H1 (cell line): Measurements from ENCODE around the gene EIF4A3. TPM values are rescaled to one million over a fixed set of nuclear protein-coding genes. Genes with fewer than 3 reads are reported as not detected.

Experiments
- CTCF ChIA-PET: fragments of 300-600 bp; sonication (Branson Sonifier 250); formaldehyde crosslinking; loops from one replicate; lab custom pipeline; 2021; ENCODE audit not compliant: partially characterized antibody; lab: Charles Lee
- POLR2A ChIA-PET: fragments of 300-600 bp; sonication (Branson Sonifier 250); formaldehyde crosslinking; loops from one replicate; lab custom pipeline; 2021; ENCODE audit warnings: inconsistent platforms; ENCODE audit not compliant: partially characterized antibody; lab: Charles Lee
- DNase-seq, 2 experiments: peaks; one replicate each; pipeline versions ENCODE4 v3.0.0 to v3.0.0-alpha.2; 2010 to 2022; ENCODE audit warnings: low spot score in 2 of 2, low read depth in 1 of 2, mixed read lengths in 1 of 2
- FAIRE-seq: peaks from 2 replicates; lab custom pipeline; 2011; peaks lifted over from hg19 to GRCh38; lab: Jason Lieb, UNC
- H2AFZ ChIP-seq: 2 replicates; pipeline ENCODE4 v1.8.1; 2012; ENCODE audit warnings: low read length, inconsistent platforms
- H2AK5ac ChIP-seq: 2 replicates; pipeline ENCODE4 v1.6.1; 2013; ENCODE audit warnings: low read depth, low read length
- H2BK120ac ChIP-seq: replicated peaks from 2 replicates; pipeline ENCODE3; 2013; ENCODE audit warnings: low read depth, low read length, inconsistent platforms
- H2BK12ac ChIP-seq: 2 replicates; pipeline ENCODE4 v1.6.1; 2013; ENCODE audit warnings: low read depth, low read length
- H2BK15ac ChIP-seq: 2 replicates; pipeline ENCODE4 v1.6.1; 2013; ENCODE audit warnings: low read length
- H2BK20ac ChIP-seq: 2 replicates; pipeline ENCODE4 v1.6.1; 2013; ENCODE audit warnings: low read length
- H2BK5ac ChIP-seq: 2 replicates; pipeline ENCODE4 v1.6.1; 2013; ENCODE audit warnings: low read depth, low read length
- H3K14ac ChIP-seq: 2 replicates; pipeline ENCODE4 v1.6.1; 2013; ENCODE audit warnings: inconsistent platforms; ENCODE audit not compliant: insufficient read length
- H3K18ac ChIP-seq: 2 replicates; pipeline ENCODE4 v1.6.1; 2013; ENCODE audit warnings: low read length; ENCODE audit errors: extremely low read depth
- H3K23ac ChIP-seq: 2 replicates; pipeline ENCODE4 v1.6.1; 2013; ENCODE audit warnings: inconsistent platforms; ENCODE audit not compliant: insufficient read length
- H3K23me2 ChIP-seq: 2 replicates; pipeline ENCODE4 v1.6.1; 2013; ENCODE audit warnings: low read depth, low read length
- H3K27ac ChIP-seq: 2 replicates; pipeline ENCODE4 v1.6.1; 2011; ENCODE audit warnings: low read depth, low read length, inconsistent platforms
- H3K27me3 ChIP-seq, 4 experiments: replicated peaks in 1 of 4; 1 replicate in 1 of 4; 2 replicates in 3 of 4; pipeline versions ENCODE4 v1.6.1 to v1.8.1; 2011 to 2013; ENCODE audit warnings: low read length in 3 of 4, mild to moderate bottlenecking in 3 of 4, inconsistent platforms in 2 of 4, mixed read lengths in 2 of 4, moderate library complexity in 1 of 4; ENCODE audit not compliant: control insufficient read depth in 3 of 4, insufficient read depth in 3 of 4; ENCODE audit errors: extremely low read depth in 1 of 4
- H3K36me3 ChIP-seq, 4 experiments: 2 replicates each; pipeline versions ENCODE4 v1.6.1 to v1.8.1; 2011 to 2013; ENCODE audit warnings: mild to moderate bottlenecking in 4 of 4, low read length in 3 of 4, moderate library complexity in 2 of 4, control low read depth in 1 of 4, inconsistent platforms in 1 of 4; ENCODE audit not compliant: insufficient read depth in 4 of 4, control insufficient read depth in 2 of 4
- H3K4ac ChIP-seq: replicated peaks from 2 replicates; pipeline ENCODE3; 2013; ENCODE audit warnings: low read length, low read depth, mixed read lengths, inconsistent platforms; ENCODE audit not compliant: insufficient read length
- H3K4me1 ChIP-seq, 4 experiments: replicated peaks in 1 of 4; 1 replicate in 1 of 4; 2 replicates in 3 of 4; pipeline versions ENCODE4 v1.6.1 to v1.8.1; 2011 to 2013; ENCODE audit warnings: low read length in 3 of 4, inconsistent platforms in 2 of 4, mixed read lengths in 1 of 4; ENCODE audit not compliant: insufficient read depth in 4 of 4, control insufficient read depth in 3 of 4
- H3K4me2 ChIP-seq, 2 experiments: 2 replicates each; pipeline versions ENCODE4 v1.6.1 to v1.8.1; 2011 to 2013; ENCODE audit warnings: low read depth in 2 of 2, low read length in 2 of 2, control low read depth in 1 of 2, inconsistent platforms in 1 of 2, mild to moderate bottlenecking in 1 of 2; ENCODE audit not compliant: insufficient read depth in 1 of 2
- H3K4me3 ChIP-seq, 4 experiments: fragments of 200-600, 300-600 bp in 1 of 4; sonication (generic), shearing (Covaris generic), sonication (Bioruptor Twin) in 1 of 4; 2 replicates each; pipeline versions ENCODE4 v1.5.1 to v1.8.1; 2011 to 2016; ENCODE audit warnings: low read length in 4 of 4, low read depth in 3 of 4, control low read depth in 2 of 4, inconsistent platforms in 2 of 4, mild to moderate bottlenecking in 2 of 4, mixed read lengths in 1 of 4, moderate library complexity in 1 of 4; ENCODE audit not compliant: insufficient read depth in 2 of 4; ENCODE audit errors: extremely low read depth in 1 of 4
- H3K56ac ChIP-seq: replicated peaks from 2 replicates; pipeline ENCODE3; 2013; ENCODE audit warnings: low read depth, mild to moderate bottlenecking, mixed read lengths, low read length, inconsistent platforms; ENCODE audit not compliant: insufficient read length
- H3K79me1 ChIP-seq: 2 replicates; pipeline ENCODE4 v1.6.1; 2013; ENCODE audit warnings: low read depth, low read length, control low read depth
- H3K79me2 ChIP-seq, 2 experiments: 2 replicates each; pipeline versions ENCODE4 v1.6.1 to v1.8.1; 2012 to 2013; ENCODE audit warnings: low read length in 2 of 2, mild to moderate bottlenecking in 2 of 2, inconsistent platforms in 1 of 2; ENCODE audit not compliant: insufficient read depth in 2 of 2, control insufficient read depth in 1 of 2
- H3K9ac ChIP-seq, 4 experiments: replicated peaks in 1 of 4; 1 replicate in 1 of 4; 2 replicates in 3 of 4; pipeline versions ENCODE4 v1.6.1 to v1.8.1; 2011 to 2013; ENCODE audit warnings: low read depth in 3 of 4, low read length in 3 of 4, control low read depth in 2 of 4, mild to moderate bottlenecking in 2 of 4, moderate library complexity in 2 of 4, inconsistent platforms in 1 of 4; ENCODE audit errors: extremely low read depth in 1 of 4
- H3K9me3 ChIP-seq, 2 experiments: 2 replicates each; pipeline versions ENCODE4 v1.6.1 to v1.8.1; 2012 to 2013; ENCODE audit warnings: mild to moderate bottlenecking in 2 of 2, moderate library complexity in 2 of 2, control low read depth in 1 of 2, inconsistent platforms in 1 of 2, low read depth in 1 of 2, low read length in 1 of 2, mixed read lengths in 1 of 2; ENCODE audit not compliant: insufficient read depth in 2 of 2
- H4K20me1 ChIP-seq, 2 experiments: replicated peaks in 1 of 2; 2 replicates each; pipeline versions ENCODE3 to v1.8.1; 2011 to 2013; ENCODE audit warnings: inconsistent platforms in 2 of 2, low read length in 2 of 2, mild to moderate bottlenecking in 1 of 2; ENCODE audit not compliant: insufficient read depth in 2 of 2, control insufficient read depth in 1 of 2
- H4K5ac ChIP-seq: 2 replicates; pipeline ENCODE4 v1.6.1; 2013; ENCODE audit warnings: low read length, low read depth, mixed read lengths, inconsistent platforms; ENCODE audit not compliant: insufficient read length
- H4K8ac ChIP-seq: 2 replicates; pipeline ENCODE4 v1.8.0; 2013; ENCODE audit warnings: mild to moderate bottlenecking, moderate library complexity, low read length, inconsistent platforms; ENCODE audit not compliant: insufficient read depth; ENCODE audit errors: extremely low read depth
- H4K91ac ChIP-seq: replicated peaks from 2 replicates; pipeline ENCODE3; 2013; ENCODE audit warnings: low read length, mixed read lengths, inconsistent platforms; ENCODE audit not compliant: insufficient read length
- ASH2L ChIP-seq: fragments of 200-600, 300-600 bp; sonication (generic); IDR thresholded peaks from one replicate; pipeline ENCODE4 v1.7.1; 2017; ENCODE audit warnings: low read length
- EGR1 ChIP-seq: IDR thresholded peaks from 2 replicates; pipeline ENCODE4 v1.6.1; 2011; ENCODE audit warnings: low read depth, low read length, borderline replicate concordance
- EZH2 ChIP-seq: fragments of 200-600 bp; sonication (generic); IDR thresholded peaks from 2 replicates; pipeline ENCODE4 v1.7.1; 2012; ENCODE audit warnings: low read depth, mild to moderate bottlenecking, moderate library complexity, low read length, inconsistent platforms; ENCODE audit not compliant: severe bottlenecking
- FOSL1 ChIP-seq: IDR thresholded peaks from 2 replicates; pipeline ENCODE4 v1.6.1; 2011; ENCODE audit warnings: mild to moderate bottlenecking, low read depth, low read length, moderate library complexity; ENCODE audit not compliant: insufficient read depth
- HDAC2 ChIP-seq, 2 experiments: fragments of 300-600 bp in 1 of 2; sonication (generic) in 1 of 2; IDR thresholded peaks; 2 replicates each; pipeline ENCODE4 v1.6.1; 2011 to 2012; ENCODE audit warnings: low read depth in 2 of 2, low read length in 2 of 2, mild to moderate bottlenecking in 2 of 2, moderate library complexity in 2 of 2, borderline replicate concordance in 1 of 2, inconsistent platforms in 1 of 2
- NANOG ChIP-seq: IDR thresholded peaks from 2 replicates; pipeline ENCODE4 v1.6.1; 2011; ENCODE audit warnings: low read length, low read depth, mild to moderate bottlenecking, inconsistent platforms; ENCODE audit not compliant: insufficient read depth, poor library complexity, severe bottlenecking
- PHF8 ChIP-seq: fragments of 200-600 bp; sonication (generic); conservative IDR thresholded peaks from 2 replicates; pipeline ENCODE4 v1.7.1; 2012; ENCODE audit warnings: low read depth, mild to moderate bottlenecking, inconsistent platforms, low read length, moderate library complexity
- RFX5 ChIP-seq: IDR thresholded peaks from 2 replicates; pipeline ENCODE4 v1.6.1; 2011; ENCODE audit warnings: low read depth, low read length, improper control_type of control experiment, borderline replicate concordance
- SP4 ChIP-seq: IDR thresholded peaks from 2 replicates; pipeline ENCODE4 v1.6.1; 2012; ENCODE audit warnings: low read length, inconsistent platforms
- WGBS, 2 experiments: shearing (Covaris generic) in 1 of 2; methylation state at CpG; one replicate each; pipeline versions ENCODE4 v1.1.6 to v1.1.7; 2013 to 2015; ENCODE audit warnings: low lambda C conversion rate in 2 of 2, mixed read lengths in 2 of 2, inconsistent platforms in 1 of 2, low coverage in 1 of 2, missing lambda C conversion rate in 1 of 2; ENCODE audit not compliant: insufficient replicate concordance in 2 of 2, insufficient coverage in 1 of 2, insufficient read length in 1 of 2; ENCODE audit errors: extremely low coverage in 1 of 2, missing lambda C conversion rate in 1 of 2; 5-methylcytosine and 5-hydroxymethylcytosine counted together
- polyA plus RNA-seq, 7 experiments: library from polyadenylated mRNA; depleted of rRNA in 3 of 7; stranded (reverse) in 5 of 7; unstranded in 2 of 7; fragments of >200 nt in 5 of 7; fragments of 200-250 nt in 2 of 7; gene quantifications; 1 replicate in 5 of 7; 2 replicates in 1 of 7; 4 replicates in 1 of 7; pipeline versions ENCODE4 v1.2.1 to v1.2.3, GENCODE V29; 2011 to 2013; ENCODE audit warnings: missing spikeins in 2 of 7, mixed read lengths in 2 of 7
- total RNA-seq: library from RNA; stranded (reverse); fragmentation: NEBNext Ultra II Directional; extraction: Animal tissue kit (Norgen Biotek cat#: 25700); gene quantifications from 2 replicates; pipeline ENCODE4 v1.2.1, GENCODE V29; 2021

EIF4A3 gene
- total and polyA plus RNA-seq, 2 of the 8 experiments (the other 6 are each of a cell fraction or from before 2014, with no cell fraction given): 142 to 146 TPM

DNA sequence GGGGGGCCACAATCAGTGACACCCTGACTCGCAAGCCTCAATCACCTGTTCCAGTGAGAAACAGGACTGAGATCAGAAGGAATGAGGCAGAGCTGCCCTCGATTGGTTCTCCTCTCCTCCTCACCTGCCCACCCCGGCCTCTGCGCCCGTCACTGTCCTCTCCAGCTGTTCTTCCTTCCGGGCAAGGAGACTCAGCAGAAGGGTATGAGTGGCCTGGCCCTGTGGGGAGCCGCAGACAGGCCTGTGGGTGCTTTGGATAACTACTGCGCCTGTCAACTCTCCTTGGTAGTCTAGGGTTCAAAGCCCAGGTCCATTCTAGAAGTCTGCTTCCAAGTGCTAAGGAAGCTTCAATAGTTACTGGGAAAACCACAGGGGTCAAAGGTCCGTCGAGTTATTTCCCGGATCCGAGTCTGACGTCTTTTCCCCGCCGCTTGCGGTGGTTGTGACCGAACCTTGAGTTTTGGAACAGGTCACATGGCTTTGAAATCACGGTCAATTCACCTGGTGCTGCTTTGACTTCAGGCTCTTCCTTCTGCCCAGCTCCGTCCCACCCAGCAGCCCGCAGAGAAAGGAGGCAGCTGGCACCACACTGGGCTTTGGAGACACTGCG is 31.2 kb upstream of the EIF4A3 start:
- Histone ChIP-seq H2BK15ac (no peak overlapping the region), H3K56ac (no peak overlapping the region), H3K79me1 (no peaks in the 10 kb centered on the region), H3K27ac (no peak overlapping the region), H3K23me2 (no peaks in the 10 kb centered on the region), H2AK5ac (no peak overlapping the region), H3K18ac (no peak overlapping the region), H3K4me2 (no peak overlapping the region), H3K9ac (no peak overlapping the region), H3K79me2 (no peaks in the 10 kb centered on the region), H3K4me1 (peaks cover 0 to 3% (median under 1%) of the 10 kb centered on the region in 4 experiments; a peak in 2 of 7 replicates), H4K91ac (no peak overlapping the region), H2BK5ac (no peak overlapping the region), H3K27me3 (no peaks in the 10 kb centered on the region), H3K4ac (no peak overlapping the region), H3K9me3 (no peaks in the 10 kb centered on the region), H3K4me3 (no peak overlapping the region), H2BK20ac (no peak overlapping the region), H2AFZ (peak overlapping the region; percentile 38; the same call in 1 of the 2 replicates), H4K20me1 (no peaks in the 10 kb centered on the region), H3K36me3 (no peaks in the 10 kb centered on the region), H2BK12ac (no peak overlapping the region), H3K14ac (no peak overlapping the region), H3K23ac (no peak overlapping the region), H4K5ac (no peak overlapping the region), H2BK120ac (no peak overlapping the region), H4K8ac (no peak overlapping the region)
- 96% methylated on average over 20 of the region's 21 CpGs; no CpG with 5 or more reads in 1 of the 2 experiments for WGBS, 2 experiments
- DNase-seq (no peak), FAIRE-seq (no peak)
- ChIA-PET POLR2A (interaction anchor here (0.6 to 1.4 kb wide), 6 partner anchors 7 to 219 kb away, joined by 3 to 6 read pairs (median 3); no protein-coding TSS in a partner anchor), CTCF (interaction anchor here (1.0 to 2.6 kb wide), 7 partner anchors 8 to 184 kb away, joined by 3 to 13 read pairs (median 4); no protein-coding TSS in a partner anchor)
- TF ChIP-seq NANOG (no peak), EGR1 (no peak), SP4 (no peak), ASH2L (no peak), PHF8 (no peak), HDAC2 (IDR thresholded peaks at IDR 0.05; ENCODE audit: borderline replicate concordance in 1 of 2, low read depth in 2 of 2, low read length in 2 of 2) (no peak), FOSL1 (no peak), EZH2 (no peak), RFX5 (no peak)
